Nephron progenitor cell (in vitro differentiated cells): Measurements from ENCODE around the gene PLCH1.

Experiments used
- DNase-seq: peaks from one replicate; pipeline ENCODE4 v3.0.0; 2021
- H3K27ac Mint-ChIP-seq: 2 replicates; pipeline ENCODE4 v1.8.0; 2021; ENCODE audit warnings: mild to moderate bottlenecking, moderate library complexity, mixed read lengths
- H3K27me3 Mint-ChIP-seq: 2 replicates; pipeline ENCODE4 v1.8.0; 2021; ENCODE audit warnings: mild to moderate bottlenecking, low read depth, mixed read lengths; ENCODE audit not compliant: poor library complexity
- H3K36me3 Mint-ChIP-seq: 2 replicates; pipeline ENCODE4 v1.8.0; 2021; ENCODE audit warnings: low read depth, mixed read lengths
- H3K4me1 Mint-ChIP-seq: 2 replicates; pipeline ENCODE4 v1.8.0; 2021; ENCODE audit warnings: mixed read lengths
- H3K4me3 Mint-ChIP-seq: 2 replicates; pipeline ENCODE4 v1.8.0; 2021; ENCODE audit warnings: mild to moderate bottlenecking, moderate library complexity, mixed read lengths
- H3K9me3 Mint-ChIP-seq: 2 replicates; pipeline ENCODE4 v1.8.0; 2021; ENCODE audit warnings: mild to moderate bottlenecking, moderate library complexity, mixed read lengths
- TF ChIP-seq, protein P1 (sequence below): fragments of 200-600 bp; sonication (generic); IDR thresholded peaks from 2 replicates; pipeline ENCODE4 v1.5.0; 2021; ENCODE audit warnings: antibody characterized with exemption

Gene PLCH1

DNA sequence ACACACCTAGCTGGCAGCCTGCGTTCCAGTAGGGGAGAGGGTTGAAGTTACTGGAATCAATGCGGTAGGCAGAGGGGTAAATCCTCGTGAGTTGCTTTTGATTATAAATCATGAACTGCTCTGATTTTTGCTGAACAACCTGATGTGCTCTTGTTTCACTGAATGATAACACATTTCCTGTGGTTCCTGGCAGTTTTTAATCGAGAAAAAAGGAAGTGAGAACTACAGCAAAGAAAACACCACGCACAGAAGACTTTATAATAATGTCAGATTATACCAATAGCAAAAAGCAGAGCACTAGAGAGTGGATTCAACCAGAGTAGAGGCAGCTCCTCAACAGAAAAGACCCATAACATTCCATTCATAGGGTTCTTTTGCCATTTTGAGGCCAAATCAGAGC, 250.5 kb downstream of the PLCH1 start:
- Mint-ChIP-seq H3K4me3 (no peak overlapping the region), H3K36me3 (peaks cover 88% of the 10 kb centered on the region), H3K4me1 (no peaks in the 10 kb centered on the region), H3K27ac (no peak overlapping the region), H3K27me3 (peaks cover 9% of the 10 kb centered on the region), H3K9me3 (no peaks in the 10 kb centered on the region)
- no peak for DNase-seq
- TF ChIP-seq, protein P1, sequence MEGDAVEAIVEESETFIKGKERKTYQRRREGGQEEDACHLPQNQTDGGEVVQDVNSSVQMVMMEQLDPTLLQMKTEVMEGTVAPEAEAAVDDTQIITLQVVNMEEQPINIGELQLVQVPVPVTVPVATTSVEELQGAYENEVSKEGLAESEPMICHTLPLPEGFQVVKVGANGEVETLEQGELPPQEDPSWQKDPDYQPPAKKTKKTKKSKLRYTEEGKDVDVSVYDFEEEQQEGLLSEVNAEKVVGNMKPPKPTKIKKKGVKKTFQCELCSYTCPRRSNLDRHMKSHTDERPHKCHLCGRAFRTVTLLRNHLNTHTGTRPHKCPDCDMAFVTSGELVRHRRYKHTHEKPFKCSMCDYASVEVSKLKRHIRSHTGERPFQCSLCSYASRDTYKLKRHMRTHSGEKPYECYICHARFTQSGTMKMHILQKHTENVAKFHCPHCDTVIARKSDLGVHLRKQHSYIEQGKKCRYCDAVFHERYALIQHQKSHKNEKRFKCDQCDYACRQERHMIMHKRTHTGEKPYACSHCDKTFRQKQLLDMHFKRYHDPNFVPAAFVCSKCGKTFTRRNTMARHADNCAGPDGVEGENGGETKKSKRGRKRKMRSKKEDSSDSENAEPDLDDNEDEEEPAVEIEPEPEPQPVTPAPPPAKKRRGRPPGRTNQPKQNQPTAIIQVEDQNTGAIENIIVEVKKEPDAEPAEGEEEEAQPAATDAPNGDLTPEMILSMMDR: no peak

DNA sequence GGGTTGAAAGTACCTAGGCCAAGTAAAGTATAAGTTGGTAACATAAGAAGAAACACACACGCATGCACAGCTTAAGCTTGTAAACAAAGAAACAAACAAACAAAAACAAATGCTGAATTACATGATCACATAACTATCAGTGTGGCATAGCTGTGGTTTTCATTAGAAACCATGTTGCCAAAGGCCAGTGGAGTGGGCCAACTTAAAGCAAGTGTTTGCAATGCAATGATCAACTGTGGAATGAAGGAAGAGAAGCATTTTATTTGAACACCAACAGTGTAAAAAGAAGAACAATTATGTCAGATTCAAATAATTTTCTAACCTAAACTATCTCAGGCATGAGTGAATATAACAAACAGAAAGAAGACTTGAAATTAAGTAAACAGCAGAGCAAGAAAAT, 252.0 kb downstream of the PLCH1 start:
- Mint-ChIP-seq H3K9me3 (no peaks in the 10 kb centered on the region), H3K27me3 (peaks cover 9% of the 10 kb centered on the region), H3K27ac (no peak overlapping the region), H3K4me3 (no peak overlapping the region), H3K4me1 (no peaks in the 10 kb centered on the region), H3K36me3 (peaks cover 85% of the 10 kb centered on the region)
- DNase-seq: no peak
- TF ChIP-seq, protein P1: no peak

DNA sequence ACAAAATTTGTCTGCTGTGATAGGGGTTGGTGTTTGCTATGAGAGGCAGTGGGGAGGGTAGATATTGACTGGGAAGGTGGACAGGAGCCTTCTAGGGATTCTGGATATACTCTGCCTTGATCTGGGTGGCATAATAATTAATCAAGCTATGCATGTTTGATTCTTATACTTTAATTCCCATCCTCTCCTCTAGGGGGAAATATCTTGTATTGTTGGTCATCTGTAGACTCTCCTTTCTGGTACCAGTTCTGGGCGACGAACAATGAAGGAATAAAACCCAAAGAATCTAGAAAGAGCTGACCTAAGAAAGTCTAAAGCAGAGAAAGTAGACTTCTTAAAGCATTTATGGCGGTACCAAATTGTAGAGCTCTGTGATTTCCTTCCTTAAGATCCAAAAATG, 253.2 kb downstream of the PLCH1 start:
- DNase-seq: no peak
- Mint-ChIP-seq H3K9me3 (no peaks in the 10 kb centered on the region), H3K27me3 (peaks cover 9% of the 10 kb centered on the region), H3K4me1 (no peaks in the 10 kb centered on the region), H3K27ac (no peak overlapping the region), H3K36me3 (peaks cover 85% of the 10 kb centered on the region), H3K4me3 (no peak overlapping the region)
- TF ChIP-seq, protein P1: no peak

DNA sequence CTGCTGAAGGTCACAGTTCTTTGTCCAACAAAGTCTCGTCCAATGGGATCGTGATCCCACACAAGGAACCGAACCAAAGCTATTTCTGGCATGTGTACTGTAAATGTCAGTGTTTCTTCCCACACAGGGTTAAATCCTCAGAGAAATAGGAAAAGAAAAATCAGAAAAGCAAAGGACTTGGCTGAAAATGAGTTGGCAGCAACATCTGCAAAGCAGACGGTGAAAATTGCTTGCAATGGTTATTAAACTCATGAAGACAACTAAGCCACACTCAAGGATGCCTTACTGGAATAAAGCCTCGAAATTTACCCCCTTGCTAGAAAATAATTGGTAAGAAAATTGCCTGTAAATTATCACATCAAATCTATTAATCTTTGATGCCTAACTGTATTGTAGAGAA, 256.2 kb downstream of the PLCH1 start:
- no peak for DNase-seq
- Mint-ChIP-seq H3K27ac (no peak overlapping the region), H3K4me3 (no peak overlapping the region), H3K4me1 (no peaks in the 10 kb centered on the region), H3K9me3 (no peaks in the 10 kb centered on the region), H3K36me3 (peaks cover 73% of the 10 kb centered on the region), H3K27me3 (no peaks in the 10 kb centered on the region)
- TF ChIP-seq, protein P1: no peak

DNA sequence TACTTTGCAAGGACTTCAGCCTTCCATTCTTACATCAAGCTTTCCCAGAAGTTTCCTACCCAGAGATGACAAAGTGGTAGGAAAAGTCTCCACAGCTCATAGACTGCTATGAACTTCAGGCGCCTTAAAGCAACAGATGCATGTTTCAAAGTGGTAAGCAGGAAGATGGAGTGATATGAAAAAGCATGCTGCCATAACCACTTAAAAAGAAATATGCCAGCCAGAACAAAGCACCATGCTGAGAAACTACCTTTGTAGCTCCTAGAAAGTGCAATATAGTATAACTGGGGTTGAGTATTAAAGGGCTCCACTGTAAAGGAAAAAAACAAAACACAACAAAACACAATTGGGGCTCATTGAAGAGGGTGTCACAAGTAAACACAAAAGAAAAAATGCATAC, 259.0 kb downstream of the PLCH1 start:
- no peaks in the 10 kb centered on the region for H3K4me1 Mint-ChIP-seq
- H3K4me3 Mint-ChIP-seq: no peak overlapping the region
- TF ChIP-seq, protein P1: no peak
- no peak for DNase-seq
- no peak overlapping the region for H3K27ac Mint-ChIP-seq
- no peaks in the 10 kb centered on the region for H3K27me3 Mint-ChIP-seq
- no peaks in the 10 kb centered on the region for H3K9me3 Mint-ChIP-seq
- peaks cover 72% of the 10 kb centered on the region for H3K36me3 Mint-ChIP-seq

DNA sequence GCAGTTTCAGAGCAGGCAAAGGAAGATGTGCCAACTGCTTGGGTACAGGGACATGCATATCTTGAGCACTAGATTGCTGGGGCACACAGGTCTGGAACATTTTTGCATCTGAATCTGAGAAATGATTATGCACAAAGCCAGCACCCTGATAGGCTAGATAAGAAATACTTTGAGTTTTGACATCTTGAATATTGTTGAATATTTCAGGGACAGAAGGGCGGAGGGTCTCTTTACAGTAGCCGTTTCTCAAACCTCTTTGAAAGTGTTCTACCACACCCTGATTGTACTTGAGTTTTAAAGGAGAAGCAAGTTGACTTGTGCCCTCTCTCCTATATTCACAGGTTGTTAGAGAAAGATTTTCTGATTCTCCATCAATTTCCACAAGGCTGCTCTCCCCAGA, 263.3 kb downstream of the PLCH1 start:
- no peaks in the 10 kb centered on the region for H3K4me1 Mint-ChIP-seq
- H3K27me3 Mint-ChIP-seq: no peaks in the 10 kb centered on the region
- H3K36me3 Mint-ChIP-seq: peaks cover 56% of the 10 kb centered on the region
- no peak overlapping the region for H3K27ac Mint-ChIP-seq
- peaks cover 17% of the 10 kb centered on the region for H3K9me3 Mint-ChIP-seq
- TF ChIP-seq, protein P1: no peak
- no peak for DNase-seq
- no peak overlapping the region for H3K4me3 Mint-ChIP-seq
